ENCODE results near the gene SPNS2. TPM values are rescaled to one million over a fixed set of nuclear protein-coding genes. Genes with fewer than 3 reads are reported as not detected.

The SPNS2 gene
- total and polyA plus RNA-seq, 4 donors: 17.7 to 67.3 (median 41.5) TPM

GRCh38 chr17:4541328-4542002, 42.8 kb downstream of the SPNS2 start:
- Histone ChIP-seq H3K36me3 (ENCODE audit: control insufficient read depth, insufficient read depth, low read length) (peaks cover 100% of the 10 kb centered on the region), H3K27ac (ENCODE audit: low read depth, low read length) (no peak overlapping the region), H3K9me3 (ENCODE audit: control insufficient read depth, insufficient read depth, low read length) (no peaks in the 10 kb centered on the region), H3K27me3 (ENCODE audit: control insufficient read depth, insufficient read depth, low read length) (no peaks in the 10 kb centered on the region), H3K4me1 (ENCODE audit: control insufficient read depth, insufficient read depth, low read length) (peaks cover 50% of the 10 kb centered on the region), H3K4me3 (ENCODE audit: low read depth, low read length) (no peak overlapping the region)
- no peak for DNase-seq (ENCODE audit: low read depth in 4 of 6, low spot score in 6 of 6)
- 84% methylated on average over 21 of the region's 29 CpGs for WGBS (ENCODE audit: insufficient coverage)

GRCh38 chr17:4542003-4542725, 43.5 kb downstream of the SPNS2 start:
- no peak for DNase-seq (ENCODE audit: low read depth in 4 of 6, low spot score in 6 of 6)
- H3K27me3 ChIP-seq (ENCODE audit: control insufficient read depth, insufficient read depth, low read length): no peaks in the 10 kb centered on the region
- no peak overlapping the region for H3K27ac ChIP-seq (ENCODE audit: low read depth, low read length)
- H3K4me3 ChIP-seq (ENCODE audit: low read depth, low read length): no peak overlapping the region
- 95% methylated on average over 14 of the region's 14 CpGs for WGBS (ENCODE audit: insufficient coverage)
- H3K36me3 ChIP-seq (ENCODE audit: control insufficient read depth, insufficient read depth, low read length): peaks cover 100% of the 10 kb centered on the region
- H3K4me1 ChIP-seq (ENCODE audit: control insufficient read depth, insufficient read depth, low read length): peaks cover 43% of the 10 kb centered on the region
- H3K9me3 ChIP-seq (ENCODE audit: control insufficient read depth, insufficient read depth, low read length): no peaks in the 10 kb centered on the region

GRCh38 chr17:4542726-4543191, 44.1 kb downstream of the SPNS2 start:
- H3K9me3 ChIP-seq (ENCODE audit: control insufficient read depth, insufficient read depth, low read length): no peaks in the 10 kb centered on the region
- peaks cover 37% of the 10 kb centered on the region for H3K4me1 ChIP-seq (ENCODE audit: control insufficient read depth, insufficient read depth, low read length)
- DNase-seq (ENCODE audit: low read depth in 4 of 6, low spot score in 6 of 6): no peak
- H3K4me3 ChIP-seq (ENCODE audit: low read depth, low read length): no peak overlapping the region
- H3K36me3 ChIP-seq (ENCODE audit: control insufficient read depth, insufficient read depth, low read length): peaks cover 100% of the 10 kb centered on the region
- WGBS (ENCODE audit: insufficient coverage): 97% methylated on average over 14 of the region's 19 CpGs
- H3K27me3 ChIP-seq (ENCODE audit: control insufficient read depth, insufficient read depth, low read length): no peaks in the 10 kb centered on the region
- H3K27ac ChIP-seq (ENCODE audit: low read depth, low read length): no peak overlapping the region

- no peak overlapping the region for H3K27ac ChIP-seq (ENCODE audit: low read depth, low read length)
- no peaks in the 10 kb centered on the region for H3K9me3 ChIP-seq (ENCODE audit: control insufficient read depth, insufficient read depth, low read length)
- no peaks in the 10 kb centered on the region for H3K27me3 ChIP-seq (ENCODE audit: control insufficient read depth, insufficient read depth, low read length)
- peaks cover 100% of the 10 kb centered on the region for H3K36me3 ChIP-seq (ENCODE audit: control insufficient read depth, insufficient read depth, low read length)
- WGBS (ENCODE audit: insufficient coverage): 78% methylated on average over 15 of the region's 19 CpGs
- DNase-seq (ENCODE audit: low read depth in 4 of 6, low spot score in 6 of 6): no peak
- H3K4me1 ChIP-seq (ENCODE audit: control insufficient read depth, insufficient read depth, low read length): peaks cover 28% of the 10 kb centered on the region
- no peak overlapping the region for H3K4me3 ChIP-seq (ENCODE audit: low read depth, low read length)
Measured at GRCh38 chr17:4543557-4544026, 44.9 kb downstream of the SPNS2 start.

DNA sequence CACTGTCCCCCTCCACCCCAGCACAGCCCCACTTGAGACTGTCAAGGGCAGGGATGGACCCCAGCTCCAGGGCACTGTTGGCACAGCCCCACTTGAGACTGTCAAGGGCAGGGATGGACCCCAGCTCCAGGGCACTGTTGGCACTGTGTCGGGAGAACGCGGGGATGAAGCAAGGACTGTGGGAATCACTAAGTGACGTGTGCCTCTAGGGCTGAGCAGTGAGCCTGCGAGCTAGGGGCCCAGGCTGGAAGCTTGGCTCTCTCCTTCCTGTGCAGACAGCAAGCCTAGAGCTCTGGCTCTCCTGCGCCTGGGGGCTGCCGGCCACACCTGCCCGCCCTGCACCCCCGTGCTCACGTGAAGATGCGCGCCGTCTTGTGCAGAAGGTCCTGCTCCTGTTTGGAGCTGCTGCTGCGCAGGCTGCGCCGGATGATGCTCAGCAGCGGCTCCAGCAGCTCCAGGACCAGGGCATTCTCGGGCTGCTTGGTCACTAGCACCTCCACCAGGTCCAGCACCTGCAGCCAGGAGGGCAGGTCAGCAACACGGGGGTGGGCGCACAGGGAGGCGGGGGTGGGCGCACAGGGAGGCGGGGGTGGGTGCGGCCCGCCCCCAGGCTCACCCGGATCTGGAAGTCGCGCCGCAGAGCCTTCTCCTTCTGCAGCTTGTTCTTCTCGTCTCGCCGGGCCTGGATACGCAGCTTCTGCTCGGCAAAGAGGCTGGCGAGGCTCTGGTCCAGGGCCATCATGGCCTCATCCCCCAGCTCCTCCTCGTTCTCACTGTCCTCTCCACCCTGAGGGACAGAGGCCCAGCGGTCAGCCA, 45.7 kb downstream of the SPNS2 start:
- DNase-seq (ENCODE audit: low read depth in 4 of 6, low spot score in 6 of 6): no peak
- H3K4me1 ChIP-seq (ENCODE audit: control insufficient read depth, insufficient read depth, low read length): peaks cover 21% of the 10 kb centered on the region
- H3K27me3 ChIP-seq (ENCODE audit: control insufficient read depth, insufficient read depth, low read length): no peaks in the 10 kb centered on the region
- H3K9me3 ChIP-seq (ENCODE audit: control insufficient read depth, insufficient read depth, low read length): no peaks in the 10 kb centered on the region
- no peak overlapping the region for H3K4me3 ChIP-seq (ENCODE audit: low read depth, low read length)
- H3K36me3 ChIP-seq (ENCODE audit: control insufficient read depth, insufficient read depth, low read length): peaks cover 100% of the 10 kb centered on the region
- 92% methylated on average over 36 of the region's 37 CpGs for WGBS (ENCODE audit: insufficient coverage)
- no peak overlapping the region for H3K27ac ChIP-seq (ENCODE audit: low read depth, low read length)

GRCh38 chr17:4544951-4545216, 46.2 kb downstream of the SPNS2 start:
- Histone ChIP-seq H3K9me3 (ENCODE audit: control insufficient read depth, insufficient read depth, low read length) (no peaks in the 10 kb centered on the region), H3K4me3 (ENCODE audit: low read depth, low read length) (no peak overlapping the region), H3K27ac (ENCODE audit: low read depth, low read length) (no peak overlapping the region), H3K36me3 (ENCODE audit: control insufficient read depth, insufficient read depth, low read length) (peaks cover 100% of the 10 kb centered on the region), H3K27me3 (ENCODE audit: control insufficient read depth, insufficient read depth, low read length) (no peaks in the 10 kb centered on the region), H3K4me1 (ENCODE audit: control insufficient read depth, insufficient read depth, low read length) (peaks cover 16% of the 10 kb centered on the region)
- DNase-seq (ENCODE audit: low read depth in 4 of 6, low spot score in 6 of 6): no peak
- WGBS (ENCODE audit: insufficient coverage): 89% methylated on average over 14 of the region's 18 CpGs

GRCh38 chr17:4545217-4545951, 46.7 kb downstream of the SPNS2 start:
- no peaks in the 10 kb centered on the region for H3K9me3 ChIP-seq (ENCODE audit: control insufficient read depth, insufficient read depth, low read length)
- peaks cover 100% of the 10 kb centered on the region for H3K36me3 ChIP-seq (ENCODE audit: control insufficient read depth, insufficient read depth, low read length)
- H3K4me1 ChIP-seq (ENCODE audit: control insufficient read depth, insufficient read depth, low read length): peaks cover 12% of the 10 kb centered on the region
- H3K27me3 ChIP-seq (ENCODE audit: control insufficient read depth, insufficient read depth, low read length): no peaks in the 10 kb centered on the region
- no peak for DNase-seq (ENCODE audit: low read depth in 4 of 6, low spot score in 6 of 6)
- no peak overlapping the region for H3K4me3 ChIP-seq (ENCODE audit: low read depth, low read length)
- no peak overlapping the region for H3K27ac ChIP-seq (ENCODE audit: low read depth, low read length)
- 87% methylated on average over 27 of the region's 32 CpGs for whole genome bisulfite sequencing (ENCODE audit: insufficient coverage)

DNA sequence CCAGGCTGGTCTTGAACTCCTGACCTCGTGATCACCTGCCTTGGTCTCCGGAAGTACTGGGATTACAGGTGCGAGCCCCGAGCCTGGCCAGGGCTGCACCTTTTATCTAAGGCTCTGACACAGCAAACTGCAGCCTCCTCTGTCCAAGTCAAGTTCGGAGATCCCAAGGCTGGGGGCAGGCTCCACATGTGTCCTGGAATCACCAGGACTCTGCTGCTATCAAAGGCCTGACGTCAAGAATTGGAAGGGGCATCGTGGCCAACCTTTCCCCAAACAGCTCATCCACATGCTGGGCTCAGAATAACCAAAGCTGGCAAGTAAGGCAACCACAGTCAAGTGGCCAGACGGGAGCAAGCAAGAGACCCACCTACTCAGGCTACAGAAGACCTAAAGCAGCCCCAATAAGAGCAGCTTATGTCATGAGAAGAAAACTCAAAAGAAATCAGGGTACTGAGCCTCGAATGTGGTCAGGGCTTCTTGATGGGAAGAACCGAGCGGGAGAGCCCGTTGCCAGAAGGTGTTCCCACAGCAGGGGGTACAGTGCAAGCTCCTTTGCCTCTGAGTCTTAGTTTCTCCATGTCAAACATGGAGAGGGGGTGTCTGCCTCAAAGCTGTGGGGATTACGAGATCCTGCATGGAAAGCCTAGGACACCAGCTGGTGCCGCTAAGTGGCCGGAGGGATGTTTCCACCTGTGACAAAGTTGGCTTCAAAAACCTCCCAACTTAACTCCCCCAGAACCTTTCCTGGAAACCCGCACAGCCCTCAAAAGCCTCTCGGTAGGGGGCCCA, 48.6 kb downstream of the SPNS2 start:
- Histone ChIP-seq H3K27me3 (ENCODE audit: control insufficient read depth, insufficient read depth, low read length) (no peaks in the 10 kb centered on the region), H3K27ac (ENCODE audit: low read depth, low read length) (no peak overlapping the region), H3K36me3 (ENCODE audit: control insufficient read depth, insufficient read depth, low read length) (peaks cover 100% of the 10 kb centered on the region), H3K9me3 (ENCODE audit: control insufficient read depth, insufficient read depth, low read length) (no peaks in the 10 kb centered on the region), H3K4me3 (ENCODE audit: low read depth, low read length) (no peak overlapping the region), H3K4me1 (ENCODE audit: control insufficient read depth, insufficient read depth, low read length) (no peaks in the 10 kb centered on the region)
- no peak for DNase-seq (ENCODE audit: low read depth in 4 of 6, low spot score in 6 of 6)
- 88% methylated on average over 14 of the region's 17 CpGs for whole genome bisulfite sequencing (ENCODE audit: insufficient coverage)

- no peak for DNase-seq (ENCODE audit: low read depth in 4 of 6, low spot score in 6 of 6)
- Histone ChIP-seq H3K9me3 (ENCODE audit: control insufficient read depth, insufficient read depth, low read length) (no peaks in the 10 kb centered on the region), H3K27ac (ENCODE audit: low read depth, low read length) (no peak overlapping the region), H3K27me3 (ENCODE audit: control insufficient read depth, insufficient read depth, low read length) (no peaks in the 10 kb centered on the region), H3K4me1 (ENCODE audit: control insufficient read depth, insufficient read depth, low read length) (no peaks in the 10 kb centered on the region), H3K36me3 (ENCODE audit: control insufficient read depth, insufficient read depth, low read length) (peaks cover 99% of the 10 kb centered on the region), H3K4me3 (ENCODE audit: low read depth, low read length) (no peak overlapping the region)
- 93% methylated on average over 18 of the region's 18 CpGs for WGBS (ENCODE audit: insufficient coverage)
Measured at GRCh38 chr17:4548061-4548461, 49.4 kb downstream of the SPNS2 start.
